ENCODE data around the gene ZDHHC5. TPM values are rescaled to one million over a fixed set of nuclear protein-coding genes. Genes with fewer than 3 reads are reported as not detected.

ZDHHC5 gene
- total and polyA plus RNA-seq, 2 donors (not counting 1 experiment from before 2014, with no cell fraction given), result 31.5 to 53.8 TPM

DNA sequence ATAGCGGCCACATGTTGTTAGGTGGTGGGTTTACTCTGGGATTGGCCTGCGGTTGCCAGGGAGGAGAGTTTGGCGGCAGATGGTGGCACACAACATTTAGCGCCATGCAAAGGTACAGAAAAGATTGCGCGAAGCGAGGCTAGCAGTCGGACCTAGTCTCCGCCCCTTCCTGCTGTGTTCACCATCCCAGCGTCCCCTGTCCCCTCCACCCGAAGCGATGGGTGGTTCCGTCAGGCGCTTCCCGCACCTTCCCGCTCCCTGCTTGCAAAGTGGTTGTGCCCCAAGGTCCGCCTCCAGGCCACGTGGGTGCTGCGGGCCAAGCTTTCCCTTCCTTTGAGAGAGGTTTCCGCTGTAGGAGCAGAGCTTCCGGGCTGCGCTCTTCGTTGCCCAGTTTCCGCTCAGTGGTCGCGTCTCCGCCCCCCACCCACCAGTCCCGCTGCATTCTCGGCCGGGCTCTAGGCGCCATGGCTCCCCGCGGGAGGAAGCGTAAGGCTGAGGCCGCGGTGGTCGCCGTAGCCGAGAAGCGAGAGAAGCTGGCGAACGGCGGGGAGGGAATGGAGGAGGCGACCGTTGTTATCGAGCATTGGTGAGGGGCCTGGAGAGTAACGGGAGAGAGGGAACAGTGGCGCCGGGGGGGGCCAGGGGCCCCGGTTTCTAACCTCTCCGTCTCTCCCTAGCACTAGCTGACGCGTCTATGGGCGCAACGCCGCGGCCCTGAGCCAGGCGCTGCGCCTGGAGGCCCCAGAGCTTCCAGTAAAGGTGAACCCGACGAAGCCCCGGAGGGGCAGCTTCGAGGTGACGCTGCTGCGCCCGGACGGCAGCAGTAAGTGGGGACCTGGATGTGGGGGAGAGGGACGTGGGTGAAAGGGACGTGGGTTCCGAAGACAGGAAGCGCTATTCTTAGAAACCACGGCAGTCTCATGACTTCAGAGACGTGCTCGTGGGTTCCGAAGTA lies 73.5 kb downstream of the ZDHHC5 start, which contains the start of gene SELENOH:
SELENOH (plus strand) TSS at position 360 of the 955 bp plus-strand sequence; CDS start at position 465, 105 bp downstream.
- peaks cover 5 to 45% of the 10 kb centered on the region in 2 experiments for H3K36me3 ChIP-seq (replicated peaks in 1 of 2; ENCODE audit: control extremely low read depth in 1 of 2, control insufficient read depth in 1 of 2, extremely low read depth in 1 of 2, insufficient read depth in 2 of 2, low read length in 1 of 2)

More for the DNA sequence above, 73.5 kb downstream of the ZDHHC5 start, which contains the start of gene SELENOH:
- TF ChIP-seq CTCF (IDR thresholded peaks at IDR 0.05) (no peak), EZH2 (IDR thresholded peaks at IDR 0.05; ENCODE audit: borderline replicate concordance, insufficient read depth, low read depth, low read length, poor library complexity, severe bottlenecking) (no peak)
- H3K27me3 ChIP-seq (replicated peaks in 1 of 4; ENCODE audit: control extremely low read depth in 1 of 4, control insufficient read depth in 3 of 4, insufficient read depth in 4 of 4, low read length in 3 of 4), result no peaks in the 10 kb centered on the region
- peak within 1 kb of the TSS; percentile 83 to 97 (median 94) for H3K4me3 ChIP-seq (ENCODE audit: control extremely low read depth in 1 of 5, extremely low read depth in 1 of 5, insufficient read depth in 1 of 5, low read depth in 2 of 5, low read length in 4 of 5)
- peak within 1 kb of the TSS; percentile 86 for H3K4me2 ChIP-seq (replicated peaks; ENCODE audit: low read depth, low read length, poor library complexity, severe bottlenecking)
- POLR2A ChIA-PET, result interaction anchor here (0.5 to 2.0 kb wide), 12 partner anchors 9 to 416 kb away, joined by 3 to 24 read pairs (median 4); partner anchors contain the start of genes BTBD18, MED19, TMX2 and TNKS1BP1
- ATAC-seq (ENCODE audit: low read depth) (peak; percentile 83), DNase-seq (peak; percentile 93)
- CTCF ChIA-PET, result interaction anchor here (0.7 to 6.2 kb wide), 8 partner anchors 10 to 174 kb away, joined by 3 to 68 read pairs (median 4); partner anchors contain the start of genes BTBD18, CTNND1 and UBE2L6
- peaks cover 38% of the 10 kb centered on the region for H3K4me1 Mint-ChIP-seq
- no peaks in the 10 kb centered on the region for H3K9me3 ChIP-seq (ENCODE audit: control extremely low read depth in 1 of 3, control insufficient read depth in 2 of 3, insufficient read depth in 1 of 3, low read length in 2 of 3)
- H2AFZ ChIP-seq (ENCODE audit: insufficient read depth, low read depth, low read length, poor library complexity, severe bottlenecking), result peak within 1 kb of the TSS; percentile 91
- H3K4me1 ChIP-seq (ENCODE audit: control insufficient read depth in 2 of 2, insufficient read depth in 2 of 2, low read length in 2 of 2), result peaks cover 11 to 32% of the 10 kb centered on the region in 2 donors
- H3K9me3 Mint-ChIP-seq (ENCODE audit: insufficient read depth), result no peaks in the 10 kb centered on the region
- under 1% methylated on average over 75 of the region's 75 CpGs for WGBS (ENCODE audit: insufficient coverage)
- H3K79me2 ChIP-seq (ENCODE audit: control insufficient read depth, insufficient read depth, low read length), result peaks cover 34% of the 10 kb centered on the region
- intact Hi-C loops (cut with micrococcal nuclease), result loop anchor here (1.0 to 5.0 kb wide), 7 partner anchors 29 to 211 kb away; partner anchors contain the start of genes CLP1, MED19, TIMM10 and TMX2
- H3K9ac ChIP-seq (ENCODE audit: low read length), result peak within 1 kb of the TSS; percentile 97
- no peaks in the 10 kb centered on the region for H4K20me1 ChIP-seq (ENCODE audit: control insufficient read depth, insufficient read depth, low read length, poor library complexity, severe bottlenecking)
- peak within 1 kb of the TSS; percentile 99 for H3K27ac Mint-ChIP-seq
- peak within 1 kb of the TSS; percentile 99 for H3K4me3 Mint-ChIP-seq
- no peaks in the 10 kb centered on the region for H3K27me3 Mint-ChIP-seq
- H3K27ac ChIP-seq (ENCODE audit: low read length in 2 of 2), result peak within 1 kb of the TSS; percentile 90 to 97
